HG03432 (cell line): ENCODE data around the gene FAAP24.
"Not testable (repeated sequence)": the region's sequence is repeated elsewhere in the genome, so short reads cannot be mapped to it uniquely, and the experiment has no call there.

Source experiments
- ATAC-seq: cut with Tn5 transposase; IDR thresholded peaks from one replicate; pipeline ENCODE4 v1.9.1; 2021; ENCODE audit warnings: mild to moderate bottlenecking, moderate library complexity; ENCODE audit not compliant: unreplicated experiment

Gene FAAP24

DNA sequence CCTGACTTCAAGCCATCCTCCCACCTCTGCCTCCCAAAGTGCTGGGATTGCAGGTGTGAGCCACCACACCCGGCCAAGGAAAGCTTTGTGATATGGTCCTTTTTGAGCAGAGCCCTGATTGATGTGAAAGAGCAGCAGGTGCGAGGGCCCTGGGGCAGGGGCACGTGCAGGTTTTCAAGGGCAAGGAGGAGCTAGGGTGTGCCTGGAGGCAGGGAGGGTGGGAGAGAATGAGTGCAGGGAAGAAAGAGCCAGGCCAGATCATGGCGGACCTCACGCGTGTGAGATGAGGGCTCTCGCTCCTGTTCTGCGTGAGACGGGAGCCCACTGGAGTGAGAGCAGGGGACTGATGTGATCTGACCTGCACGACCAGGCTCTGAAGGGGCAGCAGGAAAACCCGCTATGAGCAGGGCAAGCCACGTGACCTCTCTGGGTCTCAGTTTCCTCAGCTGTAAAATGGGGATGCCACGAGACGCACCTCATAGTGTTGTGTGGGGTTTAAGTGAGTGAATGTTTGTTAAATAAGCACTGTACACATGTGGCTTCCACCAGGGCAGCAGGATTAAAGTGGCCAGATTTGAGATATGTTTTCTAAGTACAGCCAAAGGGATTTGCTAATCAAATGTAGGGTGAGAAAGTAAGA, 25.8 kb downstream of the FAAP24 start:
- ATAC-seq = no peak

DNA sequence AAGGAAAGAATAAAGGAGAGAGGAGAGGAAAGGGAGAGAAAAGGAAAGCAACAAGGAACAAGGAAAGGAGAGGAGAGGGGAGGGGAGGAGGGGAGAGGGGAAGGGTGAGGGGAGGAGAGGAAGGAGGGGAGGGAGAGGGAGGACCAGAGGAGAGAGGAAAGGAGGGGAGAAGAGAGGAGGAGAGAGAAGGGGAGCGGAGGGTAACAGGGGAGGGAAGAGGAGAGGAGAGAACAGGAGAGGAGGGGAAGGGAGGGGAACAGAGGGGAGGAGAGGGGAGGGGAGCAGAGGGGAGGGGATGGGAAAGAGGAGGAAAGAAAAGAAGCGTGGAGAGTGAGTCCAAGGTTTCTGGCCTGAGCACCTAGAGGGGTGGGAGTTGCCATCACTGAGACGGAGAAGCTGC, 26.7 kb downstream of the FAAP24 start:
- ATAC-seq = no peak

DNA sequence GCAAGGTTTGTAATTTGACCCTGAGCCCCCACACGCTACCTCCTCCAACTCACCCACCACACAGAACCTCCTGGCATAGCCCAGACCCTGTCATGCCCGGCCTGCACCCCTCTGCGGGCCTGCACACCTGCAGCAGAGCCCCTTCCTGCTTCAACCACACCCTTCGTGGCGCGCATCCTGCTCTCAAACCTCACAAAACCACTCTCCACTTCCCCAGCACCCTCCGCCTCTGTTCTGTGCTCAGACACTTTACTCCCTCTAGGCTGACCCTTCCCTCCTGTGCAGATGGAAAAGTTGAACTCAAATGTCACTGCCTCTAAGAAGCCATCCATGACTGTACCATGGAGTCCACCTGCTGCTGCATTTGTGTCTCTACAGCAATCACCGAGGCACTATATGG, 28.5 kb downstream of the FAAP24 start:
- ATAC-seq = no peak

- ATAC-seq = no peak
Observed at GRCh38 chr19:33000910-33001309, 28.9 kb downstream of the FAAP24 start.

- not testable (repeated sequence) for ATAC-seq
Observed at GRCh38 chr19:33002126-33002865, 30.3 kb downstream of the FAAP24 start.

GRCh38 chr19:33003424-33004024, 31.5 kb downstream of the FAAP24 start:
- ATAC-seq = not testable (repeated sequence)

GRCh38 chr19:33005440-33005839, 33.4 kb downstream of the FAAP24 start:
- ATAC-seq = no peak

- no peak for ATAC-seq
Observed at GRCh38 chr19:33008738-33009137, 36.7 kb downstream of the FAAP24 start.

DNA sequence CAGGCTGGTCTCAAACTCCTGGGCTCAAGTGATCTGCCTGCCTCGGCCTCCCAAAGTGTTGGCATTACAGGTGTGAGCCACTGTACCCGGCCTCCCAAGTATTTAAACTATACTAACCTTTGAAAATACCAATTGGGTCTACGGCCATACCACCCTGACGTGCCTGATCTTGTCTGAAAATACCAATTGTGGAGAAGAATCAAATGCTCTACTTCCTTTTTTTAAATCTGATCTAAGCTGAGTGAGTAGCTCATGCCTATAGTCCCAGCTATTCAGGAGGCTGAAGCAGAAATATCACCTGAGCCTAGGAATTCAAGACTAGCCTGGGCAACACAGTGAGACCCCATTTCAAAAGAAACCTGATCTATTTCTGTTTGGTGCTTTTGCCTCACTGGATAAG, 38.8 kb downstream of the FAAP24 start:
- not testable (repeated sequence) for ATAC-seq

GRCh38 chr19:33022472-33023116, 50.6 kb downstream of the FAAP24 start:
- no peak for ATAC-seq

- ATAC-seq = no peak
Observed at GRCh38 chr19:33024398-33024797, 52.4 kb downstream of the FAAP24 start.

DNA sequence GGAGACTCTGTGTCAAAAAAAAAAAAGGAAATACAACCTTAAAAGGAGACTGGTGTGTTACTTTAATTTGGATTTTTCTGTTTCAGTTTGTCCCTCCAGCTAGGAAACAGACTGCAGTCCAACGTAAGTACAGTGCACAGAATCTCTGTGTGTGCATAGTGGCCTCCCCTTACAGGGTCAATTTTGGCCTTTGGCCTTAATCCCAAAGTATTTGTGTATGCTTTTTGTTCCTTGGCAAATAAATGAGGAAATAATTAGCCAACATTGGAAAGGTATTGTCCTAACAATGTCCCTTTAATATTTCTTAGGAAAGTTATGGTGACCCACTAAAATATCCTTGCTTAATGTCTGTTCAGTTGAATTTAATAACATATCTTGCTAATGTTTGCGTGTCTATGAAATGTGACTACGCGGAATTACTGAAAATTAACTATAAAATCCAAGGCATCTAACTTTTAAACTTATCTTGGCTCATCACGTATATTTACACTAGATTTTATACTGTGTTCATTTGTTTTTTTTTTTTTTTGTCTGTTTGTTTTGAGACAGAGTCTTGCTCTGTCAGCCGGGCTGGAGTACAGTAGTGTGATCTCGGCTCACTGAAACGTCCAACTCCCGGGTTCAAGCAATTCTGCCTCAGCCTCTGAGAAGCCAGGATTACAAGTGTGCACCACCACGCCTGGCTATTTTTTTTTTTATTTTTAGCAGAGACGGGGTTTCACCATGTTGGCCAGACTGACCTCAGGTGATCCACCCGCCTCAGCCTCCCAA, 53.6 kb downstream of the FAAP24 start:
- ATAC-seq = not testable (repeated sequence)

GRCh38 chr19:33026602-33027001, 54.6 kb downstream of the FAAP24 start:
- not testable (repeated sequence) for ATAC-seq
